Cardiac septum (tissue), 1 donor: ENCODE results near the gene RPSA. TPM values are rescaled to one million over a fixed set of nuclear protein-coding genes. Genes with fewer than 3 reads are reported as not detected.
"Not testable (repeated sequence)": the region's sequence is repeated elsewhere in the genome, so short reads cannot be mapped to it uniquely, and the experiment has no call there.

Experiments used
- DNase-seq: peaks from one replicate; pipeline ENCODE4 v3.0.0-alpha.2; 2020; ENCODE audit warnings: low spot score
- intact Hi-C: fragments of 100-400 bp; cut with DNase I; formaldehyde crosslinking; loops from one replicate; pipeline ENCODE4 v1.14.0; 2022
- total RNA-seq: library from RNA; stranded (reverse); fragmentation: NEBNext Ultra II Directional; extraction: Animal tissue kit (Norgen Biotek cat#: 25700); gene quantifications from one replicate; pipeline ENCODE4 v1.2.1, GENCODE V29; 2021
- donor health status: DM: no; HTN: no; CAD: no.

Gene RPSA
- total RNA-seq, 1 donor from 2014 or later = 333 TPM

DNA sequence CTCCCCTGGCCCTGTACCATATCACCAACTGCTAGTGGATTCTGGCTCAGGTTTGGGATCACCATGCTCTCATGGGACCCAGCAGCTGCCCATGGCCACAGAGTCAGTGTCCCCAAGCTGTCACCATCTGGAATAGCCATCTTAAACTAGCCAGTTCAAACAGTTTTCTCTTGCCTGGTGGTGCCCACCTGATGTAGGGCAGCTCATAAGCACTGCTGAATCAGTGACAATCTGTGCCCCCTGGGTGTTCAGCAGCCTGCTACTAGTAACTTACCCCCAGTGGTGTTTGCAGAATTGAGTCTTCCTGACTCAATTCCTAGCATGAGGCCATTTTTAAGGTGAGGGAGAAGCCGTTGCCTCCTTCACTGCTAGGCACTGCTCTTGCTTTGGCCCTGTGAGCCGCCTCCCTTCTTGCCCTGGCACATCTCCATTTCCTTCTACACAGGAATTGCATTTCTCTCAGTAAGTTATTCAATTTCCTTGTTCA is 7.9 kb downstream of the RPSA start:
- intact Hi-C loops = no loop called here
- no peak for DNase-seq

DNA sequence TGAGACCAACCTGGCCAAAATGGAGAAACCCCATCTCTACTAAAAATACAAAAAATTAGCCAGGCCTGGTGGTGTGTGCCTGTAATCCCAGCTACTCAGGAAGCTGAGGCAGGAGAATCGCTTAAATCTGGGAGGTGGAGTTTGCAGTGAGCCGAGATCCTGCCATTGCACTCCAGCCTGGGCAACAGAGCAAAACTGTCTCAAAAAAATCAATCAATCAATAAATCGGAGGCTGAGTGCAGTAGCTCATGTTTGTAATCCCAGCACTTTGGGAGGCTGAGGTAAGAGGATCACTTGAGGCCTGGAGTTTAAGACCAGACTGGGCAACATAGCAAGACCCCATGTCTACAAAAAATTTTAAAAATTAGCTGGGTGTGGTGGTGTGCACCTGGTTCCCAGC is 8.8 kb downstream of the RPSA start:
- DNase-seq = not testable (repeated sequence)
- intact Hi-C loops = loop anchor here (5.0 kb wide), 1 partner anchor 82 kb away; no protein-coding TSS in a partner anchor

- intact Hi-C loops = loop anchor here (5.0 kb wide), 1 partner anchor 81 kb away; no protein-coding TSS in a partner anchor
- no peak for DNase-seq
Observed at GRCh38 chr3:39415983-39416382, 9.5 kb downstream of the RPSA start.

DNA sequence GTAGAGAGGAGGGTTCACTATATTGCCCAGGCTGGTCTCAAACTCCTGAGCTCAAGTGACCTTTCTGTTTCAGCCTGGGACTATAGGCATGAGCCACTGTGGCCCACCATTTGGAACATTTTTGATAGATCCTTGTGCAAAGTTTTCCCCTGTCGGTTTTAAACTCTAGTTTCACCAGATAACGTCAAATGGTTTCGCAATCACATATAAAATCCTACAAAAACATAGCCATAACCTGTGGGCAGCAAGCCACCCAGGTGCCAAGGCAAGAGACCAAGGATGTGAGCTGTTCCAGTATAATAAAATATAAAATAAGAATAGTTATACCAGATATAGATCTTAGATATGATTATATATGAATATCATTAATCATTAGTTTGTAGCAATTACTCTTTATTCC is 10.5 kb downstream of the RPSA start:
- DNase-seq = not testable (repeated sequence)
- intact Hi-C loops = loop anchor here (5.0 kb wide), 1 partner anchor 80 kb away; no protein-coding TSS in a partner anchor

DNA sequence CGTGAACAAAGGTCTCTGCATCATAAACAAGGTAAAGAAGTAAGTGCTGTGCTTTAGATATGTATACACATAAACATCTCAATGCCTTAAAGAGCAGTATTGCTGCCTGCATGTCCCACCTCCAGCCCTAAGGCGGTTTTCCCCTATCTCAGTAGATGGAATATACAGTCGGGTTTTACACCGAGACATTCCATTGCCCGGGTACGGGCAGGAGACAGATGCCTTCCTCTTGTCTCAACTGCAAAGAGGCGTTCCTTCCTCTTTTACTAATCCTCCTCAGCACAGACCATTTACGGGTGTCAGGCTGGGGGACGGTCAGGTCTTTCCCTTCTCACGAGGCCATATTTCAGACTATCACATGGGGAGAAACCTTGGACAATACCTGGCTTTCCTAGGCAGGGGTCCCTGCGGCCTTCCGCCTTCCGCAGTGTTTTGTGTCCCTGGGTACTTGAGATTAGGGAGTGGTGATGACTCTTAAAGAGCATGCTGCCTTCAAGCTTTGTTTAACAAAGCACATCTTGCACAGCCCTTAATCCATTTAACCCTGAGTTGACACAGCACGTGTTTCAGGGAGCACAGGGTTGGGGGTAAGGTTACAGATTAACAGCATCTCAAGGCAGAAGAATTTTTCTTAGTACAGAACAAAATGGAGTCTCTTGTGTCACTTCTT is 12.2 kb downstream of the RPSA start:
- intact Hi-C loops = loop anchor here (5.0 kb wide), 1 partner anchor 79 kb away; no protein-coding TSS in a partner anchor
- DNase-seq = not testable (repeated sequence)

GRCh38 chr3:39419742-39420315 is 13.3 kb downstream of the RPSA start:
- no peak for DNase-seq
- intact Hi-C loops = loop anchor here (5.0 kb wide), 1 partner anchor 77 kb away; no protein-coding TSS in a partner anchor

GRCh38 chr3:39420543-39420942 is 14.0 kb downstream of the RPSA start:
- DNase-seq = no peak
- intact Hi-C loops = no loop called here

- DNase-seq = no peak
- intact Hi-C loops = no loop called here
Observed at GRCh38 chr3:39423436-39423970, 17.0 kb downstream of the RPSA start.

- intact Hi-C loops = no loop called here
- DNase-seq = no peak
Observed at GRCh38 chr3:39426312-39426711, 19.8 kb downstream of the RPSA start.

DNA sequence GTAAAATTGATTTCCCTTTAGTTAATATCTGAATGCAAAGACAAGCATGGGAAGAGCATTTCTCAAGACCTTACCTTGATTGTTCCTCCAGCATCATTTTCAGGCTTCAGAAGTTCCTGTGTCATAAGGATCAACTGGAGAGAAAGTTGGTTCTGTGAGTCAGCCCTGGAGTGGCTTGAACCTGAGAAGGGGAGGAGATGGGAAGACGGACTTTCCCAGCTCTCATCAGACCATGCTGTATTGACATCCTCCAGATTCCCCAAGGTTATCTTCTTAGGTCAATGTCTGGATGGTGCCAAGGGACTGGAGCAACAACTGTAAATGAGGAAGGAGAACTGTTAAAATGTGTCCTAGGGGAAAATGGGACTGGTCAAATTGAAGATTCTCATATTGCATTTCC is 21.0 kb downstream of the RPSA start:
- DNase-seq = no peak
- intact Hi-C loops = no loop called here

GRCh38 chr3:39428745-39429201 is 22.3 kb downstream of the RPSA start:
- intact Hi-C loops = no loop called here
- no peak for DNase-seq

GRCh38 chr3:39429466-39429865 is 22.9 kb downstream of the RPSA start:
- intact Hi-C loops = no loop called here
- no peak for DNase-seq

DNA sequence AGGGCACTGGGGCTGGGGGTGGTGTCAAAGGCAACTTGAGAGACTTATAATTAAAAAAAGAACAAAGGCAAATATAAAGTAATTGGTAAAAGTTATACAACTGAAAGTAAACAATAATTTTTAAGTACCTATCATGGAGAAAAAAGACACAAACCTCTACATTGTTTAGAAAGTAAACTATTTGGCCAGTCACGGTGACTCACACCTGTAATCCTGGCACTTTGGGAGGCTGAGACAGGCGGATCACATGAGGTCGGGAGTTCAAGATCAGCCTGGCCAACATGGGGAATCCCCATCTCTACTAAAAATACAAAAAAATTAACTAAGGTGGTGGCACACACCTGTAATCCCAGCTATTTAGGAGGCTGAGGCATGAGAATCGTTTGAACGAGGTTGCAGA is 25.8 kb downstream of the RPSA start:
- intact Hi-C loops = no loop called here
- no peak for DNase-seq

- intact Hi-C loops = no loop called here
- no peak for DNase-seq
Observed at GRCh38 chr3:39433642-39434041, 27.1 kb downstream of the RPSA start.

GRCh38 chr3:39434574-39434973 is 28.1 kb downstream of the RPSA start:
- DNase-seq = no peak
- intact Hi-C loops = no loop called here

DNA sequence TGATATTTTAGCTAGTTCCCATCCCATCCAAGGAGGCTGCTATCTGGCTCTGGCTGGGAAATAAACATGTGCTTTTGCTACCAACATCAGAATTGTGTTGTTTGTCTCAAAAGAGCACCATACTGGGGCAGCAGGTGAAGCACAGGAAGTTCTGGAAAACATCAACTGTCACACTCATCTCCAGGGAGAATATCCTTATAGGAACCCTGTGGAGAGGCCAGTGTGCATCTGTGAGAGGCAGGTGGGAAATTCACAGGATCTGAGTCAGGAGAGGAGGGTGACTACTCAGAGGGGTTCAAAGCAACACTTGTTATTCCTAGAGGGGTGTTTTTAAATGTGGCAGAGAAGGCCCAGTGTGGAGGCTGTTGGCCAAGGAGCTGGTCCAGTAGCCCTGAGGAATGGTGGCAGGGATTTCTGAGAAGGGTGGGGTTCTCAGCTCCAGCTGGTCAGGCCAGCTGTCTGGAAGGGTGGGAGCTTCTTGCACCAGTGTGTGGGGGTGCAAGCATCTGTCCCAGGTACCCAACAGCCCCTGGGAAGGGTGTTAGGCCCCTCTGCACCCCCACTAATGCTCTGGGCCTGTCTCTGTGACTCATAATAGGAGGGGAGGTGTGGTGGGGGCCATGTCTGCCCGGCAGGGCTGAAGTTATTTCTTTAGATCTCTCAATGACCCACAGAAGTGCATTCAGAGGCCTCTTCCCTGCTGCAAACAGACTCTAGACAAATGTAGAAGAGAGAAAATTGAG is 28.7 kb downstream of the RPSA start:
- intact Hi-C loops = no loop called here
- DNase-seq = no peak

DNA sequence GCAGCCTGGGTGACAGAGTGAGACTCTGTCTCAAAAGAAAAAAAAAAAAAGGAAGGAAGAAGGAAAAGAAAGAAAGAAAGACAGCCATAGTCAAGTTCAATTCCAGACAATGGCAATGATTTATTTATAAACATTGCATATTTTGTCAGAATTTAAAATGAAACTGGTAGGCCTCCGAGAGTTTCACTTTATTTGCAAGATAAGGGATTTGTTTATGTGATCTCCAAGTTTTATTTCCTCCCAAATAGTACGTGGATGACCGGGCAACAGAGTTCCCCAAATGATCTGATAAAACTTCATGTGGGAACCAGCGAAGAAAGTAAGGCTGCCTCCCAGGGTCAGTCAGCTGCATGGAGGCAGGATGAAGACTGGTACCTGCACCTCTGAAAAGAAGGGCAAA is 32.4 kb downstream of the RPSA start:
- no peak for DNase-seq
- intact Hi-C loops = no loop called here

- intact Hi-C loops = no loop called here
- DNase-seq = no peak
Observed at GRCh38 chr3:39440316-39440715, 33.8 kb downstream of the RPSA start.

DNA sequence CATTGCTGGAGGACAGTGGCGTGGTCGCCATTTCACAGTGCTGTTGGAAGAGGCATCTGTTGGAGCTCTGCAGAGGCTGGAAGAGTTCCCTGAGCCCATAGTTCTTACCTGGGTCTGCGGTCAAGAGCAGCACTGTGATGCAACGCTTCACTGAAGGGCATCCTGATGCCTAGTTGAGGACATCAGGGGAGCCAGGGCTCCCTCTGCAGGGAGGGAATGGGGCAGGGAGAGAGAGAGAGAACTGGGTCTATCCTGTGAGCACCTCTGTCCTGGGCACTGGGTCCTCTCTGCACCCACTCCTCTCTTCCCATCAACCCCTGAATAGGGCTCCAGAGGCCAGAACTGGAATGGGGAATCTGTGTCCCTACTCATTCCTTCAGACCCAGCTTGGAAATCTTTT is 37.0 kb downstream of the RPSA start:
- intact Hi-C loops = no loop called here

DNA sequence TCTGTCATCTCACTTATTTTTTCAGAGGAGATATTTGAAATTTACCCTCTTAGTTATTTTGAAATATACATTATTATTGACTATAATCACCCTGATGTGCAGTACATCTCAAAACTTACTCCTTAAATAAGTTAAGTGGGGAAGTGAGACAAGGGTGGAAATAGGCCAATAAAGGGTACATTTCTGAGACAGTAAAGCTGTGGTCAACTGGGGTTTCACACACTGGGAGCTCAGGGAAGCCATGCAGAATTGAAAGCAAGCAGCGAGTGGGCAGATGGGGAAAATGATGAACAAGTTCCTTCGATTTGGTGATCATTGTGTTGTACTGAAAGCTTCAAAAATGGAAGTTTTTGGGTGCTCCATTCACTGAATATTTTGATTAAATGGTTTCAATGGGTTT is 39.4 kb downstream of the RPSA start:
- DNase-seq = no peak
- intact Hi-C loops = no loop called here

More for the DNA sequence above, 37.0 kb downstream of the RPSA start:
- DNase-seq = no peak
